Neural cell (in vitro differentiated cells): ENCODE data around the gene TBC1D8.

ENCODE experiments used
- EP300 ChIP-seq: fragments of 450-650 bp; conservative IDR thresholded peaks from 2 replicates; pipeline ENCODE4 v1.6.1; 2014; ENCODE audit warnings: antibody characterized with exemption, mild to moderate bottlenecking, moderate library complexity; ENCODE audit not compliant: poor library complexity, severe bottlenecking
- EZH2 ChIP-seq: fragments of 200-600, 300-800 bp; shearing (Covaris generic), sonication (generic); IDR thresholded peaks from 2 replicates; pipeline ENCODE4 v1.6.1; 2014; ENCODE audit warnings: antibody characterized with exemption, low read length, borderline replicate concordance, mild to moderate bottlenecking; ENCODE audit not compliant: insufficient read depth, poor library complexity, severe bottlenecking
- MXI1 ChIP-seq: fragments of 450-650 bp; conservative IDR thresholded peaks from 2 replicates; pipeline ENCODE4 v1.6.1; 2014; ENCODE audit warnings: antibody characterized with exemption, mild to moderate bottlenecking; ENCODE audit not compliant: poor library complexity, severe bottlenecking
- POLR2AphosphoS5 ChIP-seq: IDR thresholded peaks from 2 replicates; pipeline ENCODE4 v1.6.1; 2012
- RAD21 ChIP-seq: fragments of 450-650 bp; conservative IDR thresholded peaks from 2 replicates; pipeline ENCODE4 v1.6.1; 2014; ENCODE audit warnings: antibody characterized with exemption, mild to moderate bottlenecking, moderate library complexity
- REST ChIP-seq: IDR thresholded peaks from 2 replicates; pipeline ENCODE4 v1.6.1; 2012; ENCODE audit warnings: borderline replicate concordance
- SMC3 ChIP-seq: fragments of 450-650 bp; conservative IDR thresholded peaks from 2 replicates; pipeline ENCODE4 v1.6.1; 2014; ENCODE audit warnings: antibody characterized with exemption, mild to moderate bottlenecking, moderate library complexity; ENCODE audit not compliant: poor library complexity
- TAF1 ChIP-seq: IDR thresholded peaks from 2 replicates; pipeline ENCODE4 v1.6.1; 2012; ENCODE audit warnings: low read depth
- TF ChIP-seq, protein P1 (sequence below): fragments of 450-650 bp; IDR thresholded peaks from 2 replicates; pipeline ENCODE4 v1.5.1; 2014; ENCODE audit warnings: antibody characterized with exemption, mild to moderate bottlenecking, moderate library complexity; ENCODE audit not compliant: poor library complexity, severe bottlenecking

GRCh38 chr2:101145406-101145805 is 5.8 kb downstream of the TBC1D8 start:
- TF ChIP-seq EZH2 (no peak), REST (no peak), EP300 (no peak), SMC3 (no peak), POLR2AphosphoS5 (no peak), TAF1 (no peak), RAD21 (no peak), MXI1 (no peak)
- TF ChIP-seq, protein P1, sequence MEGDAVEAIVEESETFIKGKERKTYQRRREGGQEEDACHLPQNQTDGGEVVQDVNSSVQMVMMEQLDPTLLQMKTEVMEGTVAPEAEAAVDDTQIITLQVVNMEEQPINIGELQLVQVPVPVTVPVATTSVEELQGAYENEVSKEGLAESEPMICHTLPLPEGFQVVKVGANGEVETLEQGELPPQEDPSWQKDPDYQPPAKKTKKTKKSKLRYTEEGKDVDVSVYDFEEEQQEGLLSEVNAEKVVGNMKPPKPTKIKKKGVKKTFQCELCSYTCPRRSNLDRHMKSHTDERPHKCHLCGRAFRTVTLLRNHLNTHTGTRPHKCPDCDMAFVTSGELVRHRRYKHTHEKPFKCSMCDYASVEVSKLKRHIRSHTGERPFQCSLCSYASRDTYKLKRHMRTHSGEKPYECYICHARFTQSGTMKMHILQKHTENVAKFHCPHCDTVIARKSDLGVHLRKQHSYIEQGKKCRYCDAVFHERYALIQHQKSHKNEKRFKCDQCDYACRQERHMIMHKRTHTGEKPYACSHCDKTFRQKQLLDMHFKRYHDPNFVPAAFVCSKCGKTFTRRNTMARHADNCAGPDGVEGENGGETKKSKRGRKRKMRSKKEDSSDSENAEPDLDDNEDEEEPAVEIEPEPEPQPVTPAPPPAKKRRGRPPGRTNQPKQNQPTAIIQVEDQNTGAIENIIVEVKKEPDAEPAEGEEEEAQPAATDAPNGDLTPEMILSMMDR = no peak
